WI38 (cell line): ENCODE data around the gene PITPNM2.

Experiments
- H3K4me3 ChIP-seq: 2 replicates; pipeline ENCODE4 v1.5.1; 2011; ENCODE audit warnings: low read depth, mild to moderate bottlenecking, control low read depth, low read length
- CTCF ChIP-seq: IDR thresholded peaks from 2 replicates; pipeline ENCODE4 v1.5.1; 2012; ENCODE audit warnings: low read depth, mild to moderate bottlenecking, control low read depth, low read length

The PITPNM2 gene

DNA sequence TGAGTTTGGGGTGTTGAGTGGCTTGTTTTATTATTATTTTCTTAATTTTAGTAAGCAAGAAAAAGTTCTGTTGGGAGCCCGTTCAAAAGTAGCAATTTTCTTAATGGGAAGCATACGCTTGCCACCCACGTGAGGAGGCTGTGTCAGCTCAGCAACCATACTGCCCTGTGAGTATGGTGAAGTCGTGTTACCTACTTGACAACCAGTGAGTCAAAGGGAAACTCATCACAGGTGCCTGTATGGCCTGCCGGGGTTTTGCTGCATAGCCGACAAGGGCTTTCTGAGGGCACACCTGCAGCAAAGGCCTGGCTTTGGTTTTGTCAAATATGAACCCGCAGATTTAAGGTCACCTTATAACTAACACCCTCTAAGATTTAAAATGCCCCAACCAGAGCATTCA is 31.1 kb downstream of the PITPNM2 start:
- H3K4me3 ChIP-seq = no peak overlapping the region
- TF ChIP-seq CTCF = no peak

DNA sequence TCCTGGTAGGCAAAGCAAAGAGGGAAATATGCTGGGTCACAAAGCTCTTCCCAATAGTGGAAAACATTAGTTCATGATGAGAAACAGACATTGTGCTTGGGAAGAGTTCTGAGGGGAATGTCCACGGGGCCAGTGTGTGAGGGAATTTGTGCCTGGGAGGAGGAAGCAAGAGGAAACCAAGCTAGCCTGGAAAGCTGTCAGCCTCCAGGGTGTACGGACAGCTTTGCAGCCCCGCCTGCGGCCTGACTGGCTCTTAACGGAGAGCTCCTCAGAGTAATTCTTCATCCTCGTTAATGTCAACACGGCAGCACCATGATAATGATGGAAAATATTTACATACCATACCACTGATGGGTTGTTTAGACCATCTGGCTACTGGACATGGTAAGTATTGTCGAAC is 32.4 kb downstream of the PITPNM2 start:
- TF ChIP-seq CTCF = no peak
- no peak overlapping the region for H3K4me3 ChIP-seq

GRCh38 chr12:123115409-123116121 is 35.3 kb downstream of the PITPNM2 start:
- no peak overlapping the region for H3K4me3 ChIP-seq
- no peak for TF ChIP-seq CTCF

- H3K4me3 ChIP-seq = no peak overlapping the region
- TF ChIP-seq CTCF = no peak
These were observed 36.4 kb downstream of the PITPNM2 start for GRCh38 chr12:123114304-123115083.

- no peak overlapping the region for H3K4me3 ChIP-seq
- TF ChIP-seq CTCF = no peak
These were observed 37.9 kb downstream of the PITPNM2 start for GRCh38 chr12:123113026-123113425.

- H3K4me3 ChIP-seq = no peak overlapping the region
- TF ChIP-seq CTCF = no peak
These were observed 39.3 kb downstream of the PITPNM2 start for GRCh38 chr12:123111498-123112165.

DNA sequence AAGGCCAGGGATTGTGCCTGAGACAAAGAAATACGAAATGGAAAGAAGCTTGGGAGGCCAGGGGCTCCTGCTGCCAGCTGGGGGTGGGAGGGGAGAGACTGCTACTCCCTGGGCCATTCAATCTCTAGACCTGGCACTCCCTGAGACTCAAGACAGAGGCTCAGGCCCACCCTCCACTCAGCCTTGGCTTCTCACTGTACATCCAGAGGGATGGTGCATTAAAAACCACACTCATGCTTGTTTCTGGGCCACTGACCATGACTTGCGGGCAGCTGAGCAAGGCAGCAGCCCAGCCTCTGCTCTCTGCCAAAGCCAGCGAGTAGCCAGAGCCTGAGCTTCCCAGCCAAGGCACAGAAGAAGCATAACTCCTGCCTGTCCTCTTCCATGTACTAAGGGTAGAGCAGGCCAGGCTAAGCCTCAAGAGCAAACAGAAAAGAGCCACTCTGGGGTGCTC is 41.5 kb downstream of the PITPNM2 start:
- H3K4me3 ChIP-seq = no peak overlapping the region
- TF ChIP-seq CTCF = no peak
